Lower leg skin (tissue), 3 donors: Measurements from ENCODE around the gene ASPSCR1.

Source experiments
- CTCF ChIP-seq, 3 donors: fragments of 450-650 bp; IDR thresholded peaks; one replicate each; pipeline ENCODE4 v1.5.1; 2016; ENCODE audit warnings: antibody characterized with exemption in 3 of 3, mild to moderate bottlenecking in 3 of 3, moderate library complexity in 2 of 3
- POLR2A ChIP-seq, 2 donors: fragments of 450-650 bp; IDR thresholded peaks; one replicate each; pipeline ENCODE4 v1.6.1; 2016 to 2017; ENCODE audit warnings: antibody characterized with exemption in 2 of 2, mild to moderate bottlenecking in 1 of 2, moderate library complexity in 1 of 2

GRCh38 chr17:81996757-81997441, 19.5 kb downstream of the ASPSCR1 start:
- TF ChIP-seq CTCF (IDR thresholded peaks at IDR 0.05), result no peak
- TF ChIP-seq POLR2A (IDR thresholded peaks at IDR 0.05), result no peak
